SK-N-DZ (cell line): Measurements from ENCODE around the gene ABHD17C.

ENCODE experiments used
- DNase-seq: peaks from one replicate; pipeline ENCODE4 v3.0.0-alpha.2; 2015; ENCODE audit warnings: low spot score

The ABHD17C gene

GRCh38 chr15:80689294-80689693, 5.8 kb upstream of the ABHD17C start:
- DNase-seq: no peak

DNA sequence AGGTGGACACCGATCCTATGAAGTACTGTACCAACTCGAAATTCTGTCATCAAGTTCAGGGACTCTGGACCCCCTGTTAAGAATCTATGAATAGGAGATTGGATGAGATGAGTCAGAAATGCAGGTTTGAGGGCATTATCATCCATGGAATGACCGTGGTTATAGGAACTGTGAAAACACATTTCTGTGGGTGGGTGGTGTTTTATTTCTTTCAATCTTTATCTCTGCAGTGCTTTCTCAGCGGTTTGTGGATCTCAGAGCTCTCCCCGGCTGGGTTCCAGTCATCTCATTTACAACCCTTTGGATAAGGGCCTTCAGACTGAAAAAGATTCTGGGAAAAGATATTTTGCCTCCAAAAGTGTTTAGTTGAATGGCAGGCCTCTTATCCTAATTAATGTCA, 5.4 kb upstream of the ABHD17C start:
- DNase-seq: no peak

DNA sequence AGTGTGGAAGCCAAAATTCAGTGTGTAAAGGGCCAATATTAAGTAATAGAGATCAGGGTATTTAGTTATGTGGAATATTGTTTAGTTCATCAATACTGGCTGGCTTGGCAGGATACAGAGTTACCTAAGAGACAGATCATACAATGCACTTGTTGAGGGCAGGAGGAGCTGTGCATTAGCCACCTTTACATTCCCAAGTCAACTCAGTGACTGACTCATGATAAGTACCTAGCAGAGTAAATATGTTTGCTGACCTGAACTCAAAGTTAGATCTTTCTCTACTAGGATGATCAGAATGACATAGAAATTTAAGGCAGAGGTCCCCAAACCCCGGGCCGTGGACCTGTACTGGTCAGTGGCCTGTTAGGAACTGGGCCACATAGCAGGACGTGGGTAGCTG, 3.5 kb upstream of the ABHD17C start:
- DNase-seq: no peak

GRCh38 chr15:80693682-80694610, 1.2 kb upstream of the ABHD17C start:
- DNase-seq: no peak

GRCh38 chr15:80694611-80695098, 455 bp upstream of the ABHD17C start:
- no peak for DNase-seq

DNA sequence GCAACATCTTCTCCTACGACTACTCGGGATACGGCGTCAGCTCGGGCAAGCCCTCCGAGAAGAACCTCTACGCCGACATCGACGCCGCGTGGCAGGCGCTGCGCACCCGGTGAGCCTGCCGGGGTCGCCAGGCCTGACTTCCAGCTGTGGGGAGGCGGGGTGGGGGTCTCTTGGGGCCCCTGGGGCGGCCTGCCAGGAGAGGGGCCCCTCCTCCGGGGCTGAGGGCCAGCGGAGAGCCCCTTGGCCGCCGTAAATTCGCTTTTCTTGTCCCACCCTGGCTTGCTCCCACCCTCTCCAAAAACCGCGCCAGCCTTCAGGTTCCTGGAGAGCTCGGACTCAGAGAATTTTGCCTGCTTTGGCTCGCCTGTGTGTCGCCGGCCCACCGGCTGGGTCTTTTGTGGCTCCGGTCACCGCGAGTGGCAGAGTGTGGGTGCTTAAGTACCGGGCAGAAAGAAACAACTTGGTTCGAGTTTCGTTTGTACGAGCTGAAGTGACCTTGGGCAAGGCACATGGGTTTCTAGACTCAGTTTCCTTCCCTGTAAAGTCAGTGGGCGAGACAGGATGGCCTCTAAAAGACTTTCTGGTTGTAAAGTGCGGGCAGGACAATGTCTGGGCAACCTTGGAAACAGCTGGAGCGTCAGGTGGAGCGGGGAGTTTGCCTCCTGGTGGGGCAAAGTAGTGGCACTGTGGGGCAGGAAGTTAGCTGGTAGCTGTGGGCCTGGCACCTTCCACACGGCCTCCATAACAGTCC, 976 bp downstream of the ABHD17C start:
- no peak for DNase-seq

DNA sequence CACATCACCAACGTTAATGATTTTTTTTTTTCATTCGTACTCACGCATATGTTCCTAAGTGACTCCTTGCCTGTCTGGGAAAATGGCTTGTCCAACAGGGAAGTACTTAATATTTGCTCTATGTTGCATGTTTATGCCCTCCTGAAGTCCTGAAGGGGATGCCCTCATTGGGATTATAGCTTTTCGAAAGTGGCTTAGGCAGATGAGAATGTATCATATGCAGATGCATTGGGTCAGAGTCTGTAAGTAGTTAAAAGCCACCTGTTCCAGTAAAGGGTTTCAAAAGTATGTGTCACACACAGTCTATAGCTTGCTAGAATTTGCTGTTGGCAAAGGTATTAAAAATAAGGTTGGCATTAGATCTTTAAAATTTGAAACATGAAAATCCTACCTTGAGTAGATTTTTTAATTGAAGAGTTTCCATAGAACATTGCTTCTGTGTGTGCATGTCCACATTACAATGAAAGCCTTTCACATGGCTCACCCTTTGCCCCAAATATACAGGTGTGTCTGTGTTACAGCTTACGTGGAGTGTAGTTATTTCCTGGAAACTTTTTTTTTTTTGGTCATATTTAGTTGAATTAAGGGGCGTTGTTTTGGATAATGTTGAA, 2.1 kb downstream of the ABHD17C start:
- DNase-seq: no peak

GRCh38 chr15:80698676-80699075, 3.6 kb downstream of the ABHD17C start:
- DNase-seq: no peak

DNA sequence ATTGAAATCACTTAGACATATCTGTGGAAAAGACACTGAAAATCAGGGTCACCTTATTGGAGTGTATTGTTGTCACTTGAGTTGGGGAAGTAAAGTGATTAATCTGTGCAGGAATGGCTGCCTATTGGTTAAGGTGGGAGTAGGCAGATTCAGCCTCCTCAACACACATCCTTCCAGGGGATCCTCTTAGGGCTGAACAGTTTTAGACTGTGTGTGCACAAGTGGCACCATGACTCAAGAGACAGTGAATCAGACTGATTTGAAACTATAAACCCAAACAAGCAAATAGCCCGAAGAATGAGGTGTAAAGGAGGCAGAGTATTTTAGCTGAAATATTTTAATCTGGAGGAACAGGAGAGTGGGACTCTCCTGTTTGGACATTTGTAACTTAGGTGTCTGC, 4.9 kb downstream of the ABHD17C start:
- DNase-seq: no peak

- DNase-seq: peak; percentile 80
Observed at GRCh38 chr15:80701676-80702311, 6.7 kb downstream of the ABHD17C start.

- peak; percentile 52 for DNase-seq
Observed at GRCh38 chr15:80703081-80703480, 8.0 kb downstream of the ABHD17C start.

DNA sequence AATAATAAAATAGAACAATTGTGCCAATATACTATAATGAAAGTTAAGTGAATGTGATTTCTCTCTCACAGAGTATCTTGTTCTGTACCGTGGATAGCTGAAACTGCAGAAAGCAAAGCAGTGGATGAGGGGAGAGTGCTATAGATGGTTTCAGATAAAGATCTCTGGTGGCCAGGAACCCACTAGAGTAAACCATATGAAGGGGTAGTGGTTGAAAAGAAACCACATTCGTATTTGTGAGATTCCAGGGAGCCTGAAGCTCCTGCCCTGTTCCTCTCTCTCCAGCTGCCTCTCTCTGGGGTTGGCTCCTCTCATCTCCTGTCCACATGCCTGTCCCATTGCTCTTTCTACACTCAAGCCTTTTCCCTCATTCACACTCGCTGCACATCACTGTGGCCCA, 8.9 kb downstream of the ABHD17C start:
- DNase-seq: no peak

DNA sequence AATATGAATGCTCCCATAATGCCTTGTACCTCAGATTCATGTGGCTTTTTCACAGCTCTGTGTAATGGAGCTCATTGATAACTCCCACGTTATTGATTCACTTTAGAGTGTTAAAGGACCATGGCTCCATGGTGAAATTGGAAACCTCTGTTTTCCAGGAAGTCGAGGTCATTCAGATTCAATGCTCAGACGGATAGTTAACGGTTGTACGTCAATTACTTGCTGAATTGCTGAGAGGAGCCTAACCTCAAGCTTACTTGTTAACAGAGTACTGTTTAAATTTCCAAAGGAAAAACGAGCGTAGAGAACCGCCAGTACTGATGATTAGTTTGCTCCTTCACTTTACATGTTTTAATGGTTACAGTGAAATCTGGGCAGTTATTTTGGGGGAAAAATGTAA, 11.1 kb downstream of the ABHD17C start:
- DNase-seq: no peak

- no peak for DNase-seq
Observed at GRCh38 chr15:80709542-80709941, 14.4 kb downstream of the ABHD17C start.

- DNase-seq: no peak
Observed at GRCh38 chr15:80710635-80711554, 15.8 kb downstream of the ABHD17C start.

DNA sequence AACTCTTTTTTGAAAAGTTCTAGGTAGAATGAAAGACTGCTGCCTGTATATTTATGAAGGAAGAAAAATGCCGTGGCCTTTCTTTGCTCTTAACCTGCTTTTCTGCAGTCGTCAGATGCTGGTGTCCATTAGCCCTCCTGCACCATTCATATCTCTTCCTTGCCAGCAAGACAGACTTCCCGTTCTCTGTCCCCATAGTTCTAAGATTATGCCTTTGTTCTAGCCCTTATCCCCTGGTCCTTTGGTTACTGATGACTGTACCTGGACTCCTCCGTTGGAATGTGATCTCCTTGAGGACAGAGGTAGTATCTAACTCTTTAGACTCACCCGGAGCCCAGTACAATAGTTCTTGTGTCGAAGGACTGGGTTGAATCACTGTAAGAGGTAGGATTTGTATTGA, 16.8 kb downstream of the ABHD17C start:
- DNase-seq: no peak

DNA sequence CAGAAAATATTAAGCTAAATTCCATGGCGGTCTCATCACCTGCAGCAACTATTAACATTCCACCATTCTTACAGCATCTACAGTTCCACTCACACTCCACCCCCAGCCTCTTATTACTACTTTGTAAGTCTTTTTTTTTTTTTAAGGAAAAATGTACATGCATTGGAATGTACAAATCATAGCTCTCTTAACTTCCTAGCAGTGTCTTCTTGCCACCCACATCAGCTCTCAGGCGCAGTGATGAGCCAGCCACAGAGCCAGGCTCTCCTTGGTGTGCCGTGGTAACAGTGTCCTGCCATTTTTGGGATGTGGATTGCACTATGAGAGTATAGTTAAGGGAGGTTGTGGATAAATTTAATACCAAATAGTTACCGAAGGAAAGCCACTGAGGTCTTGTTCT, 17.8 kb downstream of the ABHD17C start:
- DNase-seq: no peak

DNA sequence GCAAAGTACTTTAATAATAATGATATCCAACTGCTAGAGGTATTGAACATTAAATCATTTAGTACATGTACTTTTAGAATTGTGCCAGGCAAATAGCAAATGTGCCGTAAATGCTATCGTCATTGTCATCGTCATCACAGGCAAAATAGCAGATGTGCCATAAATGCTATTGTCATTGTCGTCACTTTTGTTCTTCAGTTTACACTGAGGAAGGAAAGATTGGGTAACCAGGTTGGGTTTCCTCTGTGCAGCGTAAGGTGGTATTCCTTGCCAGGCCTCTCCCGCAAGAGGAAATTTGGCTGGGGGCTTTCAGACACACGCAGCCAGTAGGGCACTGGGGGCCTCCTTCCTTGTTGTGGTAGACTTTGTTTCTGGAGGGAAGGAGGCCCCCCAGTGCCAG, 26.4 kb downstream of the ABHD17C start:
- DNase-seq: no peak

- no peak for DNase-seq
Observed at GRCh38 chr15:80722811-80723210, 27.7 kb downstream of the ABHD17C start.

DNA sequence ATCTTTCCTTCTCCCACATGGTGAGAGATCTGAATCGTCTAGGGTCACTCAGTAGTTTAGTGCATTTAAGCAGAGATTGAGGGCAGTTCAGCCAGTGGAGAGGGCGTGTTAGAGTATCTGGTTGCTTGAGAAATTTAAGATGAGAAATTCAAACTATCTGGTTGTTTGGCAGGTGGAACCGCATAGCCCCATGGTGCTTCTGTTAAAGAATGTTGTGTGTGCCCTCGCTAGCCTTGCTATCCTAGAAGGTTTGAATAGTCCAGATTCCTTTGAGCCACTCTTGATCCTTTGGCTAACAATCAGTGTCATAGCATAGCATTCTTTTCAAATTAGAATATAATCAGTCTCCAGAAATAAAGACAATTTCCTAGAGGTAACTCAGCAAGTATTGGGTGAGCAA, 32.1 kb downstream of the ABHD17C start:
- no peak for DNase-seq

DNA sequence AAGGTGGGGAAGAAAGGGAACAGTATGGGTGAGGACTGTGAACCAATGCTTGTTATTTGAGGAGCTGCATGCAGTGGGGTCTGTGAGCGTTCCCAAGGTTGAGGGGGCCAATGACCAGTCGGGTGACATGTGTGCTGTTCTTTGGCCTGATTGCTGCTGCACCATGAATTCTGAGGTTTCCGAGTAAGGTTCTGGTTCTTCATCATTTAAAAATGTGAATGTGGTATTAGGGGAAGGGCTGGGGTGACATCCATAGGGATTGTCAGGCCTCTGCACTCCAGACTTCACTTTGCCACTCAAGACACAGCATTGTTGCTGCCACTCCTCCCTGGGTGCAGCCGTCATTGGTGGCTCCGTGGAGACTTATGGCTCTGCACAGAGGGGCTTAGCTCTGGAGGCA, 32.5 kb downstream of the ABHD17C start:
- DNase-seq: no peak
